ENCODE results near the gene BAK1.
"Not testable (repeated sequence)": the region's sequence is repeated elsewhere in the genome, so short reads cannot be mapped to it uniquely, and the experiment has no call there.

BAK1 gene

DNA sequence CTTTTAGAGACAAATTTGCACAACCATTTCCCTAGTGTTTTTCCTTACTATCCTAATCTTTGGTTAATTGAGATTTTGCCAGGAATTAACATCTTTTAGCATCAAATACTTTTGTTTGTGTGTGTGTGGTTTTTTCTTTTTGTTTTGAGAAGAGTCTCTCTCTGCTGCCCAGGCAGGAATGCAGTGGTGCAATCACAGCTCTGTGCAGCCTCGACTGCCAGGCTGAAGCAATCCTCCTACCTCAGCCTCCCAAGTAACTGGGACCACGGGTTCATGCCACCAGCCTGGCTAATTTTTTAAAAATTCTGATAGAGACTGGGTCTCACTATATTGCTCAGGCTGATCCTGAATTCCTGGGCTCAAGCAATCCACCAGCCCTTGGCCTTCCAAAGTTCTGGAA is 28.5 kb downstream of the BAK1 start:
- no peak for DNase-seq (ENCODE audit: low spot score)

- DNase-seq (ENCODE audit: low spot score), result no peak
Observed at GRCh38 chr6:33549896-33550295, 30.2 kb downstream of the BAK1 start.

DNA sequence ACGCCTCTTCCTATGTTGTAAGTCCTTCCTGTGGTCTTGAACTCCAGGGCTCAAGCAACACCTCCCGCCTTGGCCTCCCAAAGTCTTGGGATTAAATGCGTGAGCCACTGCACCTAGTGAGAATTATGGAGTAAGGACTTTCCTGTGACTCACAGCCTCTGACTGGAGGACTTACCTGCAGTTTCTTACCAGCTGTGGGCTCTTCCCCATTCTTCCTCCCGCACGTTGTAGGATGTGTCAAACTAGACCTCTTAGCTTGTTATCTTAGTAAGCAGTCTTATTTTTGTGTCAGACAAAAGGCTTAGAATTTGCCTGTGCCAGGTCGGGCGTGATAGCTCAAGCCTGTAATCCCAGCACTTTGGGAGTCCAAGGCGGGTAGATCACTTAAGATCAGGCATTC is 30.9 kb downstream of the BAK1 start:
- DNase-seq (ENCODE audit: low spot score), result no peak

DNA sequence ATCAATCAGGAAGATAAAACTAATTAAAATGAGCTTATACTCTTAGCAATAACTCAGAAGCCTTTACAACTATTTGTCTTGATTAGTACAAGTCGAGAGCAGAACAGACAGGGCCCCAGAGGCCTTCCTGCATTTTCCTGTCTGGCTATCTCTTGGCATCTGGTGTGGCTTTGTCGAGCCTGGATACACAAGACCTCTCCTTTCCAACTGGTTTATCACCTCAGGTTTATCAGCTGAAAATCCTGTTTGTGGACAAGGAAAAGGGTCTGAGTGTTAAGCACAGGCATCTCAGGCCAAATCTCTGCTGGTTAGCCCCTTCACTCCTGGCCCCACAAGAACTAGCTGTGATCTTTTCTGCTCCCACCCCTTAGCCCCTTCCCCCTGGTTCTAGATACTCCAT is 32.6 kb downstream of the BAK1 start:
- no peak for DNase-seq (ENCODE audit: low spot score)

DNA sequence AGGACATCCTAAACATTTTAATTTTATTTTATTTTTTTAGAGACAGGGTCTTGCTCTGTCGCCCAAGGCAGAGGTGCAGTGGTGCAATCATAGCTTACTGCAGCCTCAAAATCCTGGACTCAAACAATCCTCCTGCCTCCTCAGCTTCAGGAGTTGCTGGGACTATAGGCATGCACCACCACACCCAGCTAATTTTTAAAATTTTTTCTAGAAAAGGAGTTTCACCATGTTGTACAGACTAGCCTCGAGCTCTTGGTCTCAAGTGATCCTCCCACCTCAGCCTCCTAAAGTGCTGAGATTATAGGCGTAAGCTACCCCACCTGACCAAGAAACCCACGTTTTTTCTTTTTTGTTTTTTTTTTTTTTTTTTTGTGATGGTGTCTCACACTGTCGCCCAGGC is 33.3 kb downstream of the BAK1 start:
- DNase-seq (ENCODE audit: low spot score), result no peak

GRCh38 chr6:33545292-33545691 is 34.8 kb downstream of the BAK1 start:
- DNase-seq (ENCODE audit: low spot score), result not testable (repeated sequence)

GRCh38 chr6:33543116-33543515 is 37.0 kb downstream of the BAK1 start:
- no peak for DNase-seq (ENCODE audit: low spot score)

- DNase-seq (ENCODE audit: low spot score), result no peak
Observed at GRCh38 chr6:33540768-33541167, 39.3 kb downstream of the BAK1 start.

DNA sequence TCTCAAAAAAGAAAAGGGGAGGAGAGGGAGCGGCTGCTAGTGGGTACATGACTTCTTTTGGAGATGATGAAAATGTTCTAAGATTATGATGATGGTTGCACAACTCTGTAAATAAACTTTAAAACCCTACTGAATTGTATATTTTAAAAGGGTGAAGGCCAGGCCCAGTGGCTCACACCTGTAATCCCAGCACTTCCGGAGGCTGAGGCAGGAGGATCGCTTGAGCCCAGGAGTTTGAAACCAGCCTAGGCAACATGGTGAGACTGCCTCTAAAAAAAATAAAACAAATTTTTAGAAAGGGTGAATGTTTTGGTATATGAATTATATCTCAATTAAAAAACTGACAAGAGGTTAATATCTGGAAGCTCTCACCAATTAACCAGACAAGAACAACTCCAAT is 45.4 kb downstream of the BAK1 start:
- DNase-seq (ENCODE audit: low spot score), result no peak

- DNase-seq (ENCODE audit: low spot score), result not testable (repeated sequence)
Observed at GRCh38 chr6:33533163-33533869, 46.8 kb downstream of the BAK1 start.

GRCh38 chr6:33532431-33532830 is 47.6 kb downstream of the BAK1 start:
- not testable (repeated sequence) for DNase-seq (ENCODE audit: low spot score)

GRCh38 chr6:33530617-33531016 is 49.5 kb downstream of the BAK1 start:
- DNase-seq (ENCODE audit: low spot score), result not testable (repeated sequence)
